Stimulated activated naive CD4-positive, alpha-beta T cell treated with Interleukin-2 at 50 U/mL for 16 hours (primary cell): Measurements from ENCODE around the gene UMPS.
"Not testable (repeated sequence)": the region's sequence is repeated elsewhere in the genome, so short reads cannot be mapped to it uniquely, and the experiment has no call there.

Experiments used
- DNase-seq: peaks from one replicate; lab custom pipeline; 2025; lab: John Stamatoyannopoulos, UW

Gene UMPS

GRCh38 chr3:124730129-124730940 is at the start of gene UMPS:
UMPS (plus strand) TSS chr3:124730452; CDS start chr3:124730472, 20 bp downstream.
- peak; percentile 89 for DNase-seq

DNA sequence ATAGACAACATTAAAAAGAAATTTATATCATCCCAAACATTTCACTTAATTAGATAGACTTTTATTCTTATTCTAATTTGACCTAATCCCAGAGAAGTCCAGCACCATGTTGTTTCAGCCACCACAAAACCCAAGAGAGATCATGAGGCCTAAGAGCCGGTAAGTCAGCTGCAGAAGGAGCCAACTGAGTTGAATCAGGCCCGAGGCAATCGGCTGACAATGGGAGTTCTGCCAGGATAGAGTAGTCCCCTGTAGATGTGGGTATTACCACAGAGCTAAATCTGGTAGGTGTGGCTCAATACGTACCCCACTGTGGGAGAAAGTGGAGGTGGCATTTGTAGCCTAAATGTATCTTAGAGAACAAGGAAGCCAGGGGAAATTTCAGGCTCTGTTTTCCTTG is 49.7 kb upstream of the UMPS start:
- no peak for DNase-seq

DNA sequence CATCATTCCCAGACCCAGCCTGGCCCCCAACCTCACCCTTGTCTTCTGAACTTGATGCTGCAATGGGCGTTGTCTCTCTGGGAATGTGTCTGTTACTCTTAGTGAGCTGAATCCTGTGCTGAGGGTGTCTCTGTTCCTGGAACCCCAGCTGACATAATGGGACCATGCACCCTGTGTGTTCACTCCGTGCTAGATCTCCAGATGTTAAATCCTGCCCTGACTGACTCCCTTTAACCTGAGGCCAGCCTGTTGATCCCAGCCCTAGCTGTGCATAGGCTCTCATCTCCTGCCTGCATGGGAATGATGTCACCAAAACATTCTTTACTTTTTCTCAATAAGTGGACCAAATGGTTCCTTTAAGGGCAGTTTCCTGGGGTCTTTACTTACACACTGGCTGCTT is 48.0 kb upstream of the UMPS start:
- DNase-seq = no peak

GRCh38 chr3:124684459-124684858 is 45.8 kb upstream of the UMPS start:
- no peak for DNase-seq

DNA sequence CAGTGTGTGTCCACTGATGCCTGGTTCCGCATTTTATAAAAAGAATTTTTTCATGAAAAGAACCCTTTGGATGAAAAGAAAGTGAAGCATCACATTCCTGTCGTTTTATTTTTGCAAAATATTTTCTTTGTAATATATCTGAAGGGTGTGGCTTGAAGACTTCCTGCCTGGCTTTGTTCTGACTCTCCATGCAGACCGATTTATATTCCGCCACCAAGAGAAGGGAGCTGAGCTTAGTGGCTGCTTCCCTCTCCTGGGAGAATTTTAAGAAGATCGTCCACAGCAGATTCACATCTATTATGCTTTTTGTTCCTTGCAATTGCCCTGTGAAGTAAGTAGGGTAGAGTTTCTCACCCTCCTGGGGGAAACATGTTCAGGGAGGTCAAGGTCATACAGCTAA is 45.2 kb upstream of the UMPS start:
- DNase-seq = no peak

DNA sequence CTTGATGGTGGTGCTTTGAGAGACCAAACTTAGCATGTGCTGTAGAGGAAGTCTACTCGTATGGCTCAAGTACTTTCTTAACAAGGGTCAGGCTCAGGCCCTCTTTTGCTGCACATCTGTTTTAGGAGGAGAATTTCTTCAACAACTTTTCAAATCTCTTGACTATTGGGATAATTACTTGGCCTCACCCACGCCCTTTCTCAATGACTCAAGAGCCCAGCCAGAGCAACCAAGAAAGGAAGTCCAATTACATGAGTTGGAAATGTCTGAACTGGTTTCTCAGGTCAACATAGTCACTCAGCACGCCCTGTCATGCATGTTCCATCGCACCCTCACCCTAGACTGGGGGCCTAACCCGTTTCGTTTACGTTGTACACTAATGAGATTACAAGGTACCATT is 44.8 kb upstream of the UMPS start:
- no peak for DNase-seq

- no peak for DNase-seq
Measured at GRCh38 chr3:124686028-124686670, 44.1 kb upstream of the UMPS start.

DNA sequence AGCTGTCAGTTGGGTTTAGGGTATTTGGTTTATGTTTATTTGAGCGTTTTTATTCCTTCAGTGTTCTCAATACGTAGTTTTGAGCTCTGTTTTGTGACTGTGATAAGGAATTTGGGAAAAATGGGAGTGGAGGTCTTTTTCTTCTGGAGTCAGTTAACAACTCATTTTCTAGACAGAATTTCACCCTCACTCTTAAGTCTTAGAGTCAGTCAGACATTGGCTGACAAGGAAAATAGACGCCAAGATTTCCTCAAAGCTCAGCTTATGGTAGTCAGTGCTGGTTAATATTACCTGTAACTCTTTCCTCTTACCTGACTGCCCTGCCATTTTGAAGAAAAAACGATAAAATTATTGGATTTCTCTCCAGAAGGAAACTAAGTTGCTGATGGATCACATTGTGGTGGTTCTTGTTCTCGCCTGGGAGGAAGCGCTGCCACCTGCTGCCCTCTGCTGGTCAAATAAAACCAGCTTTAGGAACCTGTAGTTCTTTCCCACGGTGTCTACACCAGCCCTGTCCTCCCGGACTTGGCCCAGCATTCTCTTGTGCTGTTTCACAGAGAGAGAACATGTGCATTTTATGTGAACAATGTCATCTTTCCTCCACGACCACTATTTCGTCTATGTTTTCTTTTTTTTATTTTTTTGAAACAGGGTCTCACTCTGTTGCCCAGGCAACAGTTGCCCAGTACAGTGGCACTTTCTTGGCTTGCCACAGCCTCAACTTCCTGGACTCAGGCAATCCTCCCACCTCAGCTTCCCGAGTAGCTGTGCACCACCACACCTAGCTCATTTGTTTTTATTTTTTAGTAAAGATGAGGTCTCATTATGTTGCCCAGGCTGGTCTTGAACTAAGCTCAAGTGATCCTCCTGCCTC is 41.4 kb upstream of the UMPS start:
- peak; percentile 58 for DNase-seq

- no peak for DNase-seq
Measured at GRCh38 chr3:124691599-124691998, 38.7 kb upstream of the UMPS start.

GRCh38 chr3:124694486-124694885 is 35.8 kb upstream of the UMPS start:
- no peak for DNase-seq

DNA sequence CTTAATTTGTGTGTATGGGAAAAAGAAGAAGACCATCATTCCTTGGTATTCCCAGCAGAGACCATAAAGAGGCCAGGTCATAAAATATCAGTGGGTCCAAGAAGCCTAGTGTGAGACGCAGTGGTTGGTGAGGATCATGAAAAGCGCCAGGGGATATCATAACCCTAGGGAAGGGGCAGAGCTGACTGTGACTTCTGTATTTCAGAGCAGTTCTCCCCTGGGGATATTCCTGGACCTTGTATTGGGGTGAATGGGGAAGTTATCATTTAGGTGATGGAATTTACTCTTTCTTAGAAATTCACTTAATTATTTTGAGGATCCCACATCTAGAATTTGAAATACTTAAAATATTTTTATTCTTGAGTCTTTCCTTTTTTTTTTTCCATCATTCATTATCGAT is 34.9 kb upstream of the UMPS start:
- no peak for DNase-seq

GRCh38 chr3:124696006-124696405 is 34.2 kb upstream of the UMPS start:
- DNase-seq = no peak

GRCh38 chr3:124697302-124697701 is 33.0 kb upstream of the UMPS start:
- DNase-seq = no peak

DNA sequence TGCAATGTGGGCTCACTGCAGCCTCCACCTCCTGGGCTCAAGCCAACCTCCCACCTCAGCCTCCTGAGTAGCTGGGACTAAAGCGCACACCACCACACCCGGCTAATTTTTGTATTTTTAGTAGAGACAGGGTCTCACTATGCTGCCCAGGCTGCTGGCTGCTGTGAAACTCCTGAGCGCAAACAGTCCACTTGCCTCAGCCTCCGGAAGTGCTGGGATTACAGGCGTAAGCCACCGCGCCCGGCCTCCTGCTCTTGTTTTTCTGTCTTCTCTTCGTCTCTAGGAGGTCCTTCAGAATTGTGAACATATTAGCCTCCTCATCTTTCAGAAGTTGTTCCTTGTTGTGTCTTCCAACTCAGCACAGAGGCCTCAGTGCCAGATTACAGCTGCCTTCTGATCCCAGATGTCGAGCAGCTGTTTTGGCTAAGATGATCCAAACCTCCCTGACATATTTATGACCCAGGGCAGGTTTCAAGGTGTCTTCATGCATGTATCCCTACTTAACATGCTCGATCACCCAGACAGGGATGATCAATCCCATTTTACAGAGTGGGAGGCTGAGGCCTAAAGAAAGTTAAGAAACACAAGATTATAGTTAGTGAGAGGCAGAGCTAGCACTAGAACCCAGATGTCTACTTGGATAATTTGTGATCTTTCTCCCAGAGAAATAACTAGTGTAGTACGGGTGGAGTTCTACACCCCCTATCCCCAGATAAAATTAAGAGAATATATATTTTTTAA is 32.1 kb upstream of the UMPS start:
- DNase-seq = no peak

DNA sequence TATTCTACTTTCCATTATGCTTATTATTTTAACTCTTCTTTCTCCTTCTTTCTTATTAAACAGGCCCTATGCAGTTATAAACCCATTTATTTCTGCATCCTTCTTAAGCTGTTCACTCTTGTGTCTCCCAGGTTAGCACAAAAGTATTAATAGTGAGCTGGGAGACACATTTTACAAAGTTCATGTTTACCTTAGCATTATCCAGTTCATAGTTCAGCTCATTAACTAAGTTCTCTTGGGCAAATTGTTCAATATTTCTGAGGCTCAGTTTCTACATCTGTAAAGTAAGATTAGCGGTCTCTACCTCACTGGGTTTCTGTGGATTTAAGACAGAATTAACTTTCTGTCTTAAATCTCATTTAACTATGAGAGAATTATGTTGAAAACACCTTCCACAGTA is 31.2 kb upstream of the UMPS start:
- DNase-seq = no peak

DNA sequence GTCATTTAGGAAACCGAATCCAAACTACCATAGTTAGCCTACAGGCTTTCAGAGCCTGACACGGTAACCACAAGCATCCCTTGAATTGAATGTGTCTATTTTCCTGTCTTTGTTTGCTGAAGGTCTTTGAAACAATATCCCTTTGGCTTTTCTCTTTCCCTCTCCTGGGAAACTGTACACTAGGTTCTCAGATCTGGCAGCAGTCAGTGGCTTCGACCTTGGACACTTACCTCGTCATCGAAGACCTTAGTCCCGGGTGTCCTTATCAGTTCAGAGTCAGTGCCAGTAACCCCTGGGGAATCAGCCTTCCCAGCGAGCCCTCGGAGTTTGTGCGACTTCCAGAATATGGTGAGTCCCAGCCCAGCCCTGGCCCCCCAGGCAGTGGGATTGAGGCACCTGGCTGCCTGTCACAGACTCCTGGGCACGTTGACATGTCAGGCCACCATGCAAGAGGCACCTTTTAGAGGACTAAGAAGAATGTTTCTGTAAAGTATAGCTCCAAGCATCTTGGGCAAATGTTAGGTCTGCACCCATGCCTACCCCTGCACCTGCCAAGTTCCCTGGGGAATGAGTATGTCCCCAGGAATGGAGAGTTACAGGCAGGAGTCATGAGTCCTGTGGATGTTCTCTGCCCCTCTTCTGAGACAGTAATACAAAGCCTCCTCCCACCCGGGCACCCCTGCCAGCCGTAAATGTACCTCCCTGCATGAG is 30.4 kb upstream of the UMPS start:
- DNase-seq = no peak

DNA sequence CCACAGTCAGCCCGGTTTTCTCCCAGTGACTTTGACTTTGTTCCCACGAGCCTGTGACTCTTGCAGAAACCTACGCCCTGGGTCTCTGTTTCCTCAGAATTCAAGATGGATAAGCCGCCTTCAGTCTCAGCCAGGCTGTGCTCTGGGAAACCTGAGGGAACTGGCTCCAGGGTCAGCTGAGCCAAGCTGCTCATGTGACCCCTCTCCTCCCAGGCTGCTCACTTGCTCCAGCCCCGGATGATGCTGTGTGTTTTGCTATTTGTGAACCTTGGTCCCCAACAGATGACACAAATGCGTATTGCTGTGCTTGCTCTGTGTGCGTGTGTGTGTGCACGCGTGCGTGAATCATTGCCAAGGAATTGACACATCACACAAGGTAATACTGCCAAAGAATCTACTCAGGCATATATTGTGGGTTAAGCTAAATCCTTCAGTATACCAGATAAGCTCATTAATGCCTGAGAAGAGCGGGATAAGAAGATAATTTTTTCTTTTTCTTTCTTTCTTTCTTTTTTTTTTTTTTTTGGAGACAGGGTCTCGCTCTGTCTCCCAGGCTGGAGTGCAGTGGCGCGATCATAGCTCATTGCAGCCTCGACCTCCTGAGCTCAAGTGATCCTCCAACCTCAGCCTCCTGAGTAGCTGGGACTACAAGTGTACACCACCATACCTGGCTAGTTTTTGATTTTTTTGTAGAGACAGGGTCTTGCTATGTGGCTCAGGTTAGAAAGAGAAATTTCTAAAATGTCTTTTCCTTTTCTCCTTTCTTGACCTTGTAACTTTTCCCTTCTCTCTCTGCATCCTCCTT is 29.2 kb upstream of the UMPS start:
- no peak for DNase-seq

DNA sequence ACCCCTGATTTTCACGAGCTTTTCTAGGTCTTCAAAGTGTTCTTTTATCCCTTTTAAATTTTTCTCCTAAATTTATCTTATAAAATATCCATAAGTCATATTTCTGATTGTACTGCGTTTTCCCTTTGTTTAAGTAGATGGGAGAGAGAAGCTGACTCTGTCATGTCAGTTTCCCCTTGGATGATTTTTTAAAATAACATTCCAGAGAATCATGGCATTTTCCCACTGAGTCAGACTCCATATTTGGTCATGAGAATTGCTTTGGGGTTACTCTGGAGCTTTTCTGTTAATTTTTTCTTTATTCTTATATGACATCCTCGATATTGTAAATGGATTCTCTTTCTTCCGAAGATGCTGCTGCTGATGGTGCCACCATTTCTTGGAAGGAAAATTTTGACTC is 28.6 kb upstream of the UMPS start:
- no peak for DNase-seq

DNA sequence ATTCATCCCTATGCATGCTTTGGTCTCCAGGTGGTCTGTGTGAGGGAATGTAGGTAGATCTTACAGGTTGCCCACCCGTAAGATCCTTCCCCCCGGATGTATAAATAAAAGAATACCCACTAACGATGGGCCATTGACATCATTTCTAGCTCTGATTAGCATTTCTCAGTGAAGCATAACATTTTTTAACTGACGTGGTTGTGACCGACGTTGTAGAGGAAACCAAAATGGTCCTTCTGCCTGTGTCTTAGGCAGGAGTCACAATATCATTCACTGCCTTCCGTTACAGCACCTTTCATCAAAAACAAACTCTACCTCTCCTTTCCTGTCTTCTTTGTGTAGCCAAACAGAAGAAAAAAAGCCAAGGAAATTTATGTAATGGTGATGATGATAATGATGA is 27.3 kb upstream of the UMPS start:
- DNase-seq = no peak

- DNase-seq = no peak
Measured at GRCh38 chr3:124705552-124705951, 24.7 kb upstream of the UMPS start.

DNA sequence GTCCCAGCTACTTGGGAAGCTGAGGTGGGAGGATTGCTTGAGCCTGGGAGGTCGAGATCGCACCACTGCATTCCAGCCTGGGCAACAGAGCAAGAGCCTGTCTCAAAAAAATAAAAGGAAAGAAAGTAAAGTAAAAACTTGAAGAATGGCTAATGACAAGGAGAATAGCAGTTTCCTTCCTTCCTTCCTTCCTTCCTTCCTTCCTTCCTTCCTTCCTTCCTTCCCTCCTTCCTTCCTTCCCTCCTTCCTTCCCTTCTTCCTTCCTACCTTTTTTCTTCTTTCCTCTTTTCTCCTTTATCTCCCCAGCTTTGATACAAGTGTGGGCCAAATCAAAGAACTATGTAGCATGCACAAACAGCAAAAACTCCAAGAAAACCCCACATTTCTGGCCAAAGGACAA is 23.0 kb upstream of the UMPS start:
- not testable (repeated sequence) for DNase-seq
